T-helper 1 cell (primary cell): ENCODE results near the gene KERA.
"Not testable (repeated sequence)": the region's sequence is repeated elsewhere in the genome, so short reads cannot be mapped to it uniquely, and the experiment has no call there.

ENCODE experiments used
- DNase-seq, 5 donors: peaks; one replicate each; pipeline ENCODE4 v3.0.0-alpha.2; 2012 to 2020
- total RNA-seq, 4 donors: gene quantifications; one replicate each; lab custom pipeline; 2026; lab: John Stamatoyannopoulos, UW

KERA gene
- total RNA-seq = 0 reads per million in 4 donors

GRCh38 chr12:91057368-91058165 is at the start of gene KERA:
Gene KERA, minus strand, starts transcription at chr12:91058024. Its CDS starts 1,743 bp downstream, at chr12:91056281.
- no peak for DNase-seq

DNA sequence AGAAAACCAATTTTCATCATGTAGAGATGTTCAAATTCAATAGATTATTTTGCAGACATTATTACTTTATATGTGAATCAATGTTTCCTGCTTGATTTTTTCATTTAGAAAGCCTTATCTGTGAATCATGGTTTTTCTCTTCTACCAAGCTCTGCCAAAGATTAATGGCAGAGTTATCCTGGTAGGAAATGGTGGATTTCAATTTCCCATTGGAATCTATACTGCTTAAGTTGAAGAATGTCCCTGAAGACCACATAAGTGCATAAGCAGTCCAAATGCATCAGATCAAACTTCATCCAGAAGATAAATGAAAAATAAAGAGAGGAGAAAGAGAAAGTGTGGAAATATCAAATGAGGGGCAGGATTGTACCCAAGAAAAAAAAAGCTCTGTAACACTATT is 48.5 kb upstream of the KERA start:
- DNase-seq = no peak

- no peak for DNase-seq
These were observed 48.0 kb upstream of the KERA start for GRCh38 chr12:91105807-91106206.

GRCh38 chr12:91104812-91105466 is 47.1 kb upstream of the KERA start:
- DNase-seq = no peak

GRCh38 chr12:91103624-91104023 is 45.8 kb upstream of the KERA start:
- DNase-seq = no peak

GRCh38 chr12:91103101-91103500 is 45.3 kb upstream of the KERA start:
- no peak for DNase-seq

GRCh38 chr12:91100906-91101305 is 43.1 kb upstream of the KERA start:
- no peak for DNase-seq

DNA sequence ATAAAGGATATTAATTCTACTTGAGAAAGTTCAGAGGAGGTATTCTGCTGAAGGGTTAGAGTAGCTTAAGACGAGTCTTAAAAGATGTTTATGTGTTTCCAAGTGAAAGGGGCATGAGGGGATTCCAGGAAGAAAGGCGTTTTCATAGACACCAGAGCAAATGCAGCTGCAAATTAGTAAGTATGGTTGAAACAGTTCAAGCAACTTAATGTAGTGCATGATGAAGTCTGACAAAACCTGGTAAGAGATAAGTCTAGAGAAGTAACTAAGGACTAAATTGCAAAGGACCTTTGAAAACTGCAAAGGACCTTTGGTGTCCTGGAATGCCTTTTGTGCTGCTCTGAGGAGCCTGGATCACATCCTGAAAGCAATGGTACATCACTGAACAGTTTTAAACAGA is 42.0 kb upstream of the KERA start:
- no peak for DNase-seq

DNA sequence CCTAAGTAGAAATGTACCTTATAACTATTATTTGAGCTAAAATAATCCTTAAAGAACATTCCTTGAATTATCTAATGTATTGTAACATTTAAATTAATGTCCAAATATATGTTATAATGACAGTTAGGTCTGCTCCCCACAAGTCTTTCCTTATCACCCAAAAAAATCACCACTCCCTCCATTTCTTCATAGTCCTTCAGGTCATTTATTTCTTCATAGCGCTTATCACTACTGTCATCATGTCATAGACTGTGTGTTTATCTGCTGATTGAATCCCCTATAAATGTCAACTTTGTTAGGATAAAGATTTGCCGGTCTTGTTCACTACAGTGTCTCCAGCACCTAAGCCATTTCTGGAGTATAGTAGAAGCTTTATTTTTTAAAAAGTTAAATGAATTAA is 41.5 kb upstream of the KERA start:
- DNase-seq = no peak

- DNase-seq = no peak
These were observed 41.1 kb upstream of the KERA start for GRCh38 chr12:91098941-91099340.

- DNase-seq = no peak
These were observed 40.6 kb upstream of the KERA start for GRCh38 chr12:91098461-91098860.

DNA sequence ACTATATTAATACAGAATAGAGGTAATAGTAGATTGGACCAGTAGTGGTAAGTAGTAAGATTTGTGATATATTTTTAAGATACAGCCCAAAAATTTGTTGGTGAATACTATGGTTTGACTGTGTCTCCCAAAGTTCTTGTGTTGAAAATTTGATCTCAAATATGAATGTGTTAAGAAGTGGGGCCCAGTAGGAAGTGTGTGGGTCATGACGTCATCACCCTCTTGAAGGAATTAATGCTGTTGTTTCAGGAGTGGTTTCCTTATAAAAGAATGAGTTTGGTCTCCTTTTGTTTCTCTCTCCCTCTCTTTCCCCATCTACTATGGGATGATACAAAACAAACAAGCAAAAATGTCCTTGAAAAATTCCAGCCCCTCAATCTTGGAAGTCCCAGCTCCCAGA is 37.1 kb upstream of the KERA start:
- DNase-seq = no peak

DNA sequence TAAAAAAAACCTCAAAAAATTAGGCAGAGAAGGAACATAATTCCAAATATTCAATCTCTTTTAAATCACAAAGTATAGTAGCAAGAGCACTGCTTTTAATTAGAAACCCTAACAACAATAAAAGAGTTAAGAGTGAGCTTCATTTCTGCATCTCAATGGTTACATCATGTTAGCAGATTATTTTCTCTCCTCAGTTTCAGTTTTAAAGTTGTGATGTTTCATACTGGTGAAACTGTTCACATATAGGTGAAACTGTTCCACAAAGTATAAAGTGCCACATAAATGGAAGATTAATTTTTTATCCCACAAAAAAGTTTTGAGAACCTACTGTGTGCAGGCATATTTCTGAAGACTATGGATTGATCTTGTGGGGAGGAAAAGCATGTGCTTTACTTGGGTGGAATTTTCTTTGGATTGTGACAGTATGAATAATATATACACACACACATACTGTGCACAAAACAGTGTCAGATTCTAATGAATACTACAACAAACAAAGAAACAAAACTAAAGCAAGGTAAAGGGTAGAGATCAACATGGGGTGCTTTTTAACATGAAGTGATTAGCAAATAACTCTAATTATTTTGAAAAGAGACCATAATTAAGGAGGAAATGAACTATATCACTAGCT is 36.3 kb upstream of the KERA start:
- DNase-seq = no peak

DNA sequence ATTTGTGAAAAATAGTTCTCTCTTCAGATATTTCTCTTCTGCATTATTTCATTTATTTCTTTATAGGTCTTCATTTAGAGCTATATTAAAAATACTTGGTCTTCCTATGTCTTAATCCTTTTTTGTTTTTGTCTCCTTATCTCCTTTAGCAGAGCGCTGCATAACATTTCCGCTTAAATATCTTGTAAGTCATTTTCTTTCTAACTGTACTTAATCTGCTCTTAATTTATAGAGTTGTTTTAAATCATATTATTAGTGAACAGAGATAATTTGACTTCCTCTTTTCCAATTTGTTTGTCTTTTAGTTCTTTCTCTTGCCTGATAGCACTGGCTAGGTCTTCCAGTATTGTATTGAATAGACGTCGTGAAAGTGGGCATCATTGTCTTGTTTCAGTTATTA is 35.5 kb upstream of the KERA start:
- DNase-seq = no peak

DNA sequence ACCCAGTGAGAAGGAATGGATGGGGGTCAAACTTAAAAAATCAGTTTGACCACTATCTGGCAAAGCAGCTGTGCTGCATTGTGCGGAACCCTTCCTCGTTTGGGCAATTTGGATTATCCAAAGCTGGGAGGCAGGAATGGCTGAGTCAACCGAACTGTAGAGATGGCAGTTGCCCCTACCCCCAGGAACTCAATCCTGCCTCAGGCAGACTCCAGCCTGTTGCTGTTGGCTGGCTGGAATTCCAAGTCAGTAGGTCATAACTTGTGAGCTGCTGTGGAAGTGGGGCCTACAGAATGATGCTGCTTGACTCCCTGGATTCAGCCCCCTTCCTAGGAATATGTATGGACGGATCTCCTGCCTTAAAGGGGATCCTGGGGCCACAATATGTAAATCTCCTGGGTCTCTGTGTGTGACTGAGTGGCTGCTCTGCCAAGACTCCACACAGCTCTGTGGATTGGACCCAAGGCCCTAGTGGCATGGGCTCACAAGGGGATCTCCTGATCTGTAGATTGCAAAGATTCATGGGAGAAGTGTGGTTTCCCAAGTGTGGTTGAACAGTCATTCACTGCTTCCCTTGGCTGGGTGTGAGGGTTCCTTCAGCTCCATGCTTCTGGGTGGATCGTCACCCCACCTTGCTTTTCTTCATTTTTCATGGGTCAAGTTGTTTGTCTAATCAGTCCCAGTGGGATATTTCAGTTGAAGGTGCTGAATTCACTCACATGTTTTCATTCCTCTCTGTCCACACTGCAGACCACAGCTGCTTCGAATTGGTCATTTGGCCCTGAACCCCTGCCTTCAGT is 34.3 kb upstream of the KERA start:
- DNase-seq = no peak

- not testable (repeated sequence) for DNase-seq
These were observed 32.1 kb upstream of the KERA start for GRCh38 chr12:91089953-91090352.

DNA sequence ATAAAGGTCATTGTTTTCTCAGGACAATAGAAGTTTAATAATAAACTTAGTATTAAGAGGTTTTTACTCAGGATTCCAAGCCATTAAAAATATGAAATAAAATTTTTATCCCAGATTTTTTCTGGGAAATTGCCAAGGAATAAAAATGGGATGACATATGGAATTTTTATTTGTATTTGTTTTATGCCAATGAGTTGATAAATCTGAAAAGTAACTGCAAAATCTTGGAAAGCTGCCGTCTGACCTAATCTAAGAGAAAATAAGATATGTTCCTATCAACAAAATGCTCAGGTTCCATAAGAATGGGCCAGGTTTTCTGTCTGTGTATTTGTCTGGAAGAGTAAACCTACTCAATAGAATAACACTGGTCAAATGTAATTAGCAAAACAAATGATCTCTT is 22.2 kb upstream of the KERA start:
- no peak for DNase-seq

DNA sequence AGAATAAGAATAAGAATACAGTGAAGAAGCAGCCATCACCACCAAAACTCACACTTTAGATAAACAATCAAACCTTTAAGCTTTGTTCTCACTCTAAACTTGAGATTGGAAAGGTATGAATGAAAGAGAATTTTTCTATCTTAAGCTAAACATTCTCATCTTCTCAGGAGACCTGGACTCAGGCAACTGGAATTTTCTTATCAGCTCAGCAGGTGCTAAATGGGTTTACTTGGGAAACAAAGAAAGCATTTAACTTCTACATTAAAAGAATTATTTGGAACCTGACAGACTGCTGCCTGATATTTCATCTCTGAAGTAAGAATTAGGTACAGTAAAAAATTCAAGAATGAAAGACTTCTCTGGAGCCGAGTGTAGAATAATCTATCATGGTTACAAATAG is 20.7 kb upstream of the KERA start:
- no peak for DNase-seq

- DNase-seq = no peak
These were observed 19.6 kb upstream of the KERA start for GRCh38 chr12:91077228-91077954.

- DNase-seq = no peak
These were observed 17.0 kb upstream of the KERA start for GRCh38 chr12:91074851-91075250.

GRCh38 chr12:91074154-91074709 is 16.4 kb upstream of the KERA start:
- no peak for DNase-seq

GRCh38 chr12:91073426-91073825 is 15.6 kb upstream of the KERA start:
- DNase-seq = no peak
